Effector memory CD4-positive, alpha-beta T cell (primary cell): ENCODE data around the gene RBBP7.

Source experiments
- DNase-seq, 3 donors: peaks; one replicate each; pipeline ENCODE4 v3.0.0-alpha.2; 2020
- H3K27ac ChIP-seq: 2 replicates; pipeline ENCODE4 v1.7.0; 2013; ENCODE audit warnings: mild to moderate bottlenecking, low read length, moderate library complexity; ENCODE audit not compliant: insufficient read depth, poor library complexity, severe bottlenecking
- H3K27me3 ChIP-seq: replicated peaks from 2 replicates; pipeline ENCODE4 v1.7.0; 2013; ENCODE audit warnings: mild to moderate bottlenecking, low read length; ENCODE audit not compliant: insufficient read depth, control insufficient read depth, poor library complexity, severe bottlenecking
- H3K36me3 ChIP-seq: 2 replicates; pipeline ENCODE4 v1.7.0; 2013; ENCODE audit warnings: mild to moderate bottlenecking, low read length, moderate library complexity; ENCODE audit not compliant: control insufficient read depth, insufficient read depth
- H3K4me1 ChIP-seq: 2 replicates; pipeline ENCODE4 v1.7.0; 2013; ENCODE audit warnings: low read length, mild to moderate bottlenecking; ENCODE audit not compliant: control insufficient read depth, insufficient read depth, poor library complexity, severe bottlenecking
- H3K4me3 ChIP-seq: 2 replicates; pipeline ENCODE4 v1.7.0; 2013; ENCODE audit warnings: low read length, low read depth, mild to moderate bottlenecking; ENCODE audit not compliant: insufficient read depth, poor library complexity, severe bottlenecking
- H3K9me3 ChIP-seq: 2 replicates; pipeline ENCODE4 v1.7.0; 2013; ENCODE audit warnings: mild to moderate bottlenecking, low read length, moderate library complexity; ENCODE audit not compliant: control insufficient read depth

The RBBP7 gene

DNA sequence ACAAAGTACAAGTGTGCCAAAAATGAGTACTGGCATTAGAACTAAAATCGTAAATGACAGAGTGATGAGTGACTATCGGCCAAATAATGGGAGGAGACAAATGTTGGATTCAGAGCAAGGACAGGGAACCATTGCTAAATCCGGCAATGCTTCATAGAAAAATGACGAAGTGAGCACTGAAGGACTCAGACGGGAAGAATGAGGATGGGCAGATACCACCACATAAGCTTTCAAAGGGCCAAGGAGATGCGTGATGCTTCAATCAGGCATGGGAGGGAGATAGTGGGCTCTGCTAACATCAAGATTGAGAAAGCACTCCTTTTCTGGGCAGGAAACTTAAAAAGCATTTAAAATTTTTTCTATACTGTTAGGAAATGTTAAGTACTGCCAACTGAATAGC is 21.6 kb downstream of the RBBP7 start:
- H3K9me3 ChIP-seq, result no peaks in the 10 kb centered on the region
- peaks cover 20% of the 10 kb centered on the region for H3K36me3 ChIP-seq
- DNase-seq, result no peak
- H3K4me3 ChIP-seq, result no peak overlapping the region
- H3K27ac ChIP-seq, result no peak overlapping the region
- no peaks in the 10 kb centered on the region for H3K4me1 ChIP-seq
- no peaks in the 10 kb centered on the region for H3K27me3 ChIP-seq

DNA sequence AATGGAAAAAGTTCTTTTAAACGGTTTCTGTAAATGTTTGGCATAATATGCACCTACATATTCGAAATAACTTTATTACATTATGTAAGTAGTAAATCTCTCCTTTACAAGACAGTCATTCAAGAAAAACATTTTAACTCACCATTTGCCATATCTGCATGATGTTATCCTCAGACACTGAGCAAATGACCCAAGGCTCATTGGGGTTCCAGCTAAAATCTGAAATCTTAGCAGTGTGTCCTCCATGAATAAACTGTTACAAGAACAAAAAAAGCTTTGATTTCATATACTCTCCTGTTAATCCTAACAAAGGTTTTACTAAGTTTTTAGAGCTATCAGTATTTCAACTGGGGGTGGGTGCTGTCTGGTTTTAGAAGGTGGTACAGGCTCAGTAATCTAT is 24.5 kb downstream of the RBBP7 start:
- Histone ChIP-seq H3K9me3 (no peaks in the 10 kb centered on the region), H3K27ac (no peak overlapping the region), H3K36me3 (peaks cover 32% of the 10 kb centered on the region)

GRCh38 chrX:16843208-16843909 is 26.8 kb downstream of the RBBP7 start:
- no peak for DNase-seq
- no peaks in the 10 kb centered on the region for H3K27me3 ChIP-seq
- H3K9me3 ChIP-seq, result no peaks in the 10 kb centered on the region
- H3K27ac ChIP-seq, result no peak overlapping the region
- H3K4me3 ChIP-seq, result no peak overlapping the region
- no peaks in the 10 kb centered on the region for H3K4me1 ChIP-seq
- H3K36me3 ChIP-seq, result peaks cover 41% of the 10 kb centered on the region

More for the DNA sequence above, 24.5 kb downstream of the RBBP7 start:
- Histone ChIP-seq H3K27me3 (no peaks in the 10 kb centered on the region), H3K4me3 (no peak overlapping the region), H3K4me1 (no peaks in the 10 kb centered on the region)
- no peak for DNase-seq

DNA sequence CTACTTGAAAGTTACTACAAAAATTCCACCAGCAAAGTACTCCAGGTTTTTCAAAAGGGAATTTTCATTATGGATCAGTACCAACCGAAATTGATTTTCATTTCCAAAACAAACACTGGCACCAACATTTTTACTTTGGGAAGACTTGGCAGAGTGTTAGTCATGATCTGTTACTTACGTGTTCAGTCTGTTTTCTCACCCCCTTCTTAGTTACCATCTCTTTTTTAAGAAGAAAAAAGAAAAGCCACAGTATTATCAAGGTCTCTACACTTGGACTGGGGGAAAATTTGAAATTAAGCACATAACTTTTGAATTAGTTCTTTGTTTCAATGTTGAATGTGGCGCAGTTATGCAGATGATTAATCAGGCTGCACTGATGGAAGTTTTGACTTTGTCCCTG is 27.5 kb downstream of the RBBP7 start:
- Histone ChIP-seq H3K4me3 (no peak overlapping the region), H3K4me1 (no peaks in the 10 kb centered on the region), H3K36me3 (peaks cover 40% of the 10 kb centered on the region), H3K27me3 (no peaks in the 10 kb centered on the region), H3K9me3 (no peaks in the 10 kb centered on the region), H3K27ac (no peak overlapping the region)
- DNase-seq, result no peak

DNA sequence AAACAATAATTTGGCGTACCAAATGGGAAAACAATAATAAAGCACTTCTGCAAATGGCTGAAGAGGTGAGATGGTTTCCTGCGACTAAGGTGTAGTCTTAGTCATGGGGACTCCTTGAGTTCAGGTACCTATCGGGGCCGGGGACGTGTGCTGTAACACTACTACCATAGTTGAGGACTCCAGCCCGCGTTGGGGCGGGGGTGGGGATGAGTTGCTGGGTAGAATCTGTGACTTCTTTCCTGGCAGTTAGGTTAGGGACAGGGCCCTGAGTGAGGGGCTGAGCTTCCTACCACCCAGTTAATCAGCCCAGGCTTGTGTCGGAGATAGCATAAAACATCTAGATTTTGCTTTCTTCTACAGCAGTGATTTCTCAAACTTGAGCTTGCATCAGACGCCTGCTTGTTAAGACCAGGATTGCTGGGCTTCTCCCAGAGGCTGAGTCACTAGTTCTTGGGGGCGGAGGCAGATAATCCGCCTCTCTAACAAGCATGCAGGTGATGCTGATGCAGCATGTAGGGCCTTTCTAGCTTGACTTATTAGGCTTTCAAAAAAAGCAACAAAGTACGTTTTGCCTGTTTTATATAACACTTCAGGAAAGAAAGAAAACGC is 30.2 kb downstream of the RBBP7 start:
- Histone ChIP-seq H3K9me3 (no peaks in the 10 kb centered on the region), H3K27ac (no peak overlapping the region), H3K27me3 (no peaks in the 10 kb centered on the region), H3K4me3 (no peak overlapping the region), H3K4me1 (no peaks in the 10 kb centered on the region), H3K36me3 (peaks cover 41% of the 10 kb centered on the region)
- DNase-seq, result no peak

DNA sequence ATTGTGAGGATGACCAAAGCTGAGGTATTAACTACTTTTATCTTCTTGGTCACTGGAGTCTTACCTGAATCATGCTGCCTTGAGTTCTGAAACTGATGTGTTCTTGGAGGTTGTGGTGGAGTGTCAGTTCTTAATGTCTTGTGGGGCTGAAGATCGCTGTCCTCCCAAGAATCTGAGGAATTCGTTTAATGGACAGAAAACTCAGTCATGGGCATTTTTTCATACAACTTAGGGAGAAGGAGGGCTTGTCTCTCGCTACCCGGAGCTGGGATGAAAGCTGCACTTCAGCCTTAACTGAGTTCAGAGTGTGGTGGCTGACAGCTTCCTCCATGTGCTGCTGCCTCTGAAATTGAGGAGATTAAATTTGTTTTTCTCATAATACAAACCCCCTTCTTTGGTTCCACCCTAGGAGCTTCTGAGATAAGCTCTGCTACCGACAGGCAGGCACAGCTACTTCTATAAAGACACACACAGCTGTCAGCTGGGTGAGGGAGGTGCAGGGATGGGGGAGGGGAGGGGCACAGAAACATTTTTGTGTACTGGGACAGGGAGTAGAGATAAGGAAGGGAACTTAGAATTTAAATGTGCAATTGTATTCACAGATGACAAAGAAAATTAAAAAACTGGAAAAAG is 30.8 kb downstream of the RBBP7 start:
- no peak overlapping the region for H3K27ac ChIP-seq
- no peaks in the 10 kb centered on the region for H3K9me3 ChIP-seq
- no peak overlapping the region for H3K4me3 ChIP-seq
- no peak for DNase-seq
- no peaks in the 10 kb centered on the region for H3K27me3 ChIP-seq
- H3K4me1 ChIP-seq, result no peaks in the 10 kb centered on the region
- H3K36me3 ChIP-seq, result peaks cover 45% of the 10 kb centered on the region

GRCh38 chrX:16838202-16839066 is 31.7 kb downstream of the RBBP7 start:
- Histone ChIP-seq H3K36me3 (peaks cover 53% of the 10 kb centered on the region), H3K4me1 (no peaks in the 10 kb centered on the region), H3K27ac (no peak overlapping the region), H3K27me3 (no peaks in the 10 kb centered on the region), H3K9me3 (no peaks in the 10 kb centered on the region), H3K4me3 (no peak overlapping the region)
- DNase-seq, result no peak

DNA sequence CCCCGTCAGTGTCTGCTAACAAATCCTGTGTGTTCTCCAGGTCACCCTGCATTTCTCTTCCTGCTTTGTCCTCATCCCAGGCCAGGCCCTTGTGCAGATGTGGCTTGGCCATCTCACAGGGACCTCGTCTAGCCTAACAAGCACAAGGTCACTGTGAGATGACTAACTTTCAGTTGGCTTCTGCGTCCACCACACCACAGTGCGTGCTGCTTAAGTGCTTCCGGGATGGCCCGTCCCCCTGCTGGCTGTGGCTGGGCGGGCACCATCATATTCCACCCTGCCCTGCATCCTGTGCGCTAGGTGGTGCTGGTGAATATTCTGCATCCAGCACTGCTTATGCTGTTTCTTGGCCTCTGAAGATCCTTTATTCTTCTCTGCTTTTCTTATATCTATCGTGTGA is 33.8 kb downstream of the RBBP7 start:
- Histone ChIP-seq H3K4me3 (no peak overlapping the region), H3K36me3 (peaks cover 48% of the 10 kb centered on the region), H3K27me3 (no peaks in the 10 kb centered on the region), H3K4me1 (no peaks in the 10 kb centered on the region), H3K9me3 (no peaks in the 10 kb centered on the region), H3K27ac (no peak overlapping the region)
- DNase-seq, result no peak

DNA sequence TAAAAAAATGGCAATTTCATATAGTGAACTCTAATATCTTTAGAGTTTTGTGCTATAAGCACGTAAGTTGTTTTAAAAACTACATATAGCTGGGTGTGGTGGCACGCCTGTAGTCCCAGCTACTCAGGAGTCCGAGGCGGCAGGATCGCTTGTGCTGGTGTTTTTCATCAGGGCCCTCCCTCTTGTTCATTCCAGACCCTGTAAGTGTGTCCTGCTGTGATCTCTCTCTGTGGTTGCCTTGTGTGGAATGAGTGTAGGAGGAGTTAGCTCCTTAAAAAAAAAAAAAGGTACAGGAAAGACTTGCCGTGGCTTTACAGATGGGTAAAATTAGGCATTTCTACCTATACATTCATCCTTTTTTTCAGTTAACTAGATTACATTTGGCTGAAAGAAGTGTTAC is 35.4 kb downstream of the RBBP7 start:
- no peaks in the 10 kb centered on the region for H3K4me1 ChIP-seq
- DNase-seq, result no peak
- no peak overlapping the region for H3K27ac ChIP-seq
- H3K9me3 ChIP-seq, result no peaks in the 10 kb centered on the region
- no peak overlapping the region for H3K4me3 ChIP-seq
- H3K27me3 ChIP-seq, result no peaks in the 10 kb centered on the region
- H3K36me3 ChIP-seq, result peaks cover 43% of the 10 kb centered on the region
